ENCODE results near the gene SPHKAP. TPM values are rescaled to one million over a fixed set of nuclear protein-coding genes. Genes with fewer than 3 reads are reported as not detected.
"Not testable (repeated sequence)": the region's sequence is repeated elsewhere in the genome, so short reads cannot be mapped to it uniquely, and the experiment has no call there.

Gene SPHKAP
- total RNA-seq, 4 donors from 2014 or later, result 0.16 to 0.60 (median 0.27) TPM; not detected in 1

DNA sequence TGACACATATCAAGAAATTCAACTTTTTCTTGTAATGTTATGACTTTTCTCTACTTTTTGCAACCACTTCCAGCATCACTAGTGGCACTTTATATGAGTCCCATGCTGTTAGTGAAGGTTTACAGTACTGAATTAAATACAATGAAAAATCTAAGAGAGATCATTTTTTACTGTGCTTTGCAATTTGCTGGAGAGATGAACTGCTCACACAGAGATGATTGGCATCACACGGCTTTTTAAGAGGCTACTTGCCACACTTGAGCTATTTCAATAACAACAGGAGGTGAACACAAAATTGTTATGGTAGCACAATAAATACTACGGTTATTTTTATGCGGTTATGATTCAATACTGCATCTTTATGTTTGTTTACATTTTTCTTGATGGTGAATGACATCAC is 221.2 kb downstream of the SPHKAP start:
- H3K9me3 ChIP-seq, result no peaks in the 10 kb centered on the region
- DNase-seq, result no peak
- intact Hi-C loops (cut with DNase I; ENCODE audit: low total_unique reads) (no loop called here), in situ Hi-C loops (cut with MboI; ENCODE audit: low pct_ligation_motif_present in 1 of 4, low pct_unique_long_range_greater_than_20kb in 1 of 4, low sequenced_read_pairs in 3 of 4) (no loop called here)
- H3K4me1 ChIP-seq, result no peaks in the 10 kb centered on the region
- no peaks in the 10 kb centered on the region for H3K36me3 ChIP-seq
- H3K4me3 ChIP-seq, result no peak overlapping the region
- 61 to 65% methylated on average over 3 of the region's 3 CpGs for WGBS, 2 donors (ENCODE audit: low coverage in 1 of 2)
- H3K27ac ChIP-seq, result no peak overlapping the region
- no peaks in the 10 kb centered on the region for H3K27me3 ChIP-seq
- no peak for TF ChIP-seq POLR2AphosphoS5 (IDR thresholded peaks at IDR 0.05)
- TF ChIP-seq, protein P1, sequence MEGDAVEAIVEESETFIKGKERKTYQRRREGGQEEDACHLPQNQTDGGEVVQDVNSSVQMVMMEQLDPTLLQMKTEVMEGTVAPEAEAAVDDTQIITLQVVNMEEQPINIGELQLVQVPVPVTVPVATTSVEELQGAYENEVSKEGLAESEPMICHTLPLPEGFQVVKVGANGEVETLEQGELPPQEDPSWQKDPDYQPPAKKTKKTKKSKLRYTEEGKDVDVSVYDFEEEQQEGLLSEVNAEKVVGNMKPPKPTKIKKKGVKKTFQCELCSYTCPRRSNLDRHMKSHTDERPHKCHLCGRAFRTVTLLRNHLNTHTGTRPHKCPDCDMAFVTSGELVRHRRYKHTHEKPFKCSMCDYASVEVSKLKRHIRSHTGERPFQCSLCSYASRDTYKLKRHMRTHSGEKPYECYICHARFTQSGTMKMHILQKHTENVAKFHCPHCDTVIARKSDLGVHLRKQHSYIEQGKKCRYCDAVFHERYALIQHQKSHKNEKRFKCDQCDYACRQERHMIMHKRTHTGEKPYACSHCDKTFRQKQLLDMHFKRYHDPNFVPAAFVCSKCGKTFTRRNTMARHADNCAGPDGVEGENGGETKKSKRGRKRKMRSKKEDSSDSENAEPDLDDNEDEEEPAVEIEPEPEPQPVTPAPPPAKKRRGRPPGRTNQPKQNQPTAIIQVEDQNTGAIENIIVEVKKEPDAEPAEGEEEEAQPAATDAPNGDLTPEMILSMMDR (IDR thresholded peaks at IDR 0.05), result no peak
- TF ChIP-seq POLR2A (IDR thresholded peaks at IDR 0.05), result no peak
- no peak for TF ChIP-seq EP300 (IDR thresholded peaks at IDR 0.05; ENCODE audit: low read depth)

DNA sequence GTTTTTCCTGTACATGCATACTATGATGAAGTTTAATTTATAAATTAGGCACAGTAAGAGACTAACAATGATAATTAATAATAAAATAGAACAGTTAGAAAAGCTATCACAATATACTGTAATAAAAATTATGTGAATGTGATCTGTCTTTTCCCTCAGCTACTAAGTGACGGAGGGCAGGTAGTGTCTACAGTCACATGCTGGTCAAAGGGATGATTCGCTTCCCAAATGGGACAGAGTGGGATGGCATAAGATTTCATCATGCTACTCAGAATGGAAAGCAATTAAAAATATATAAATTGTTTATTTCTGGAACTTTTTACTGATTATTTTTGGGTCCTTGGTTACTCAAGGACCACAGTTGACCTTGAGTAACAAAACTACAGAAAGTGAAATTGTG is 238.5 kb downstream of the SPHKAP start:
- Histone ChIP-seq H3K4me3 (no peak overlapping the region), H3K27me3 (no peaks in the 10 kb centered on the region), H3K9me3 (no peaks in the 10 kb centered on the region), H3K27ac (no peak overlapping the region), H3K36me3 (no peaks in the 10 kb centered on the region), H3K4me1 (no peaks in the 10 kb centered on the region)
- TF ChIP-seq POLR2AphosphoS5 (IDR thresholded peaks at IDR 0.05), result no peak
- TF ChIP-seq EP300 (IDR thresholded peaks at IDR 0.05; ENCODE audit: low read depth), result no peak
- TF ChIP-seq, protein P1 (IDR thresholded peaks at IDR 0.05), result no peak
- TF ChIP-seq POLR2A (IDR thresholded peaks at IDR 0.05), result no peak
- WGBS, 2 donors (ENCODE audit: low coverage in 1 of 2), result 45 to 89% methylated on average over 2 of the region's 2 CpGs
- DNase-seq, result no peak
- intact Hi-C loops (cut with DNase I; ENCODE audit: low total_unique reads) (no loop called here), in situ Hi-C loops (cut with MboI; ENCODE audit: low pct_ligation_motif_present in 1 of 4, low pct_unique_long_range_greater_than_20kb in 1 of 4, low sequenced_read_pairs in 3 of 4) (no loop called here)

DNA sequence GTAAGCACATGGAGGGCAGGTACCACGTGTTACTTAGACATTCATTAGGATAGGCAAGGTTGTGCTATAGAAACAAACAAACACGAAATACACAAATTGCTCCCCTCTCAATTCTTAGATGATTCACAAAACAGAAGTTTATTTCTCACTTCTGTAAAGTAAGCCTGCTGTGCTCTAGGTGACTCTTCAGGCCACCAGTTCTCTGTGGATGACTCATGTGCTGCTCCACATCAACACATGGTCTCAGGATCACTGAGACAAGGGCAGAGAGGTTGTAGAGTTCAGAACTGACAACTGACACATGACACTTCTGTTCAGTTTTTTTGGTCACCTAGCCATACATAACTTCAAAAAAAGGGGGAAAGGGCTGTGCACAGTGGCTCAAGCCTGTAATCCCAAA is 239.5 kb downstream of the SPHKAP start:
- no peak for TF ChIP-seq EP300 (IDR thresholded peaks at IDR 0.05; ENCODE audit: low read depth)
- TF ChIP-seq, protein P1 (IDR thresholded peaks at IDR 0.05), result no peak
- no peak for TF ChIP-seq POLR2AphosphoS5 (IDR thresholded peaks at IDR 0.05)
- TF ChIP-seq POLR2A (IDR thresholded peaks at IDR 0.05), result no peak
- WGBS, 2 donors (ENCODE audit: low coverage in 1 of 2), result 77 to 85% methylated on average over 2 of the region's 2 CpGs
- intact Hi-C loops (cut with DNase I; ENCODE audit: low total_unique reads), result no loop called here

DNA sequence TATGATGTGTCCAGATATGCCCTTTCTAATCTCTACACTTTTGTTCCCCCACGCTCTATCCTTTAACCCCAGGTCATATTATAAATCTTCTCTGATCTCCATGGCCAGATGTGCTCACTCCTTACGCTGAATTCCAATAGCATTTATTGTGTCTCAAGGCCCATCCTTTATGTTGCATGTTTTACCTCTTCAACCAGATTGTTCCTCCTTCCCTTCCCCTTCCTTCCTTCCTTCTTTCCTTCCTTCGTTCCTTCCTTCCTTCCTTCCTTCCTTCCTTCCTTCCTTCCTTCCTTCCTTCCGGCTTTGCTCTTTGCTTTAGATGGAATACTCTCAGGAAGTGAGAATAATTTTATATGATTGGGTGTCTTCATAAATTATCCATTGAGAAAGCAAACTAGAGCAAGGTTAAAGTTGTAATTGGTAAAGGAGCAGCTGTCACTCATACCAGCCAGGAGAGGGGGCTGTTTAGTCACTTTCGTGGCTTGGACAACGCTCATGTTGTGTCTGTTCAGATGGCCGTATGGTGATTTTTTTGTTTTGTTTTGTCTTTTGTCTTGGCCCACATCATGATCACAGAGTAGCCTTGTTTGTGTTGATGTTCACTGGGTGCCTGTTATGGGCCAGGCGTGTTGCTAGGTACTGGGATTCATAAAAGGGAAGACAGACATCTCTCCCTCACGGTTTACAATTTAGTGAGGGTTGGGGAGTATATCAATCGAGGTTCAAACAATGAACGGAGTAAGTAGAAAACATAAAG is 242.0 kb downstream of the SPHKAP start:
- in situ Hi-C loops (cut with MboI; ENCODE audit: low pct_ligation_motif_present in 1 of 4, low pct_unique_long_range_greater_than_20kb in 1 of 4, low sequenced_read_pairs in 3 of 4), result no loop called here

More for the DNA sequence above, 239.5 kb downstream of the SPHKAP start:
- in situ Hi-C loops (cut with MboI; ENCODE audit: low pct_ligation_motif_present in 1 of 4, low pct_unique_long_range_greater_than_20kb in 1 of 4, low sequenced_read_pairs in 3 of 4), result no loop called here
- Histone ChIP-seq H3K27me3 (no peaks in the 10 kb centered on the region), H3K4me1 (no peaks in the 10 kb centered on the region), H3K4me3 (no peak overlapping the region), H3K36me3 (no peaks in the 10 kb centered on the region), H3K9me3 (no peaks in the 10 kb centered on the region), H3K27ac (no peak overlapping the region)
- no peak for DNase-seq

DNA sequence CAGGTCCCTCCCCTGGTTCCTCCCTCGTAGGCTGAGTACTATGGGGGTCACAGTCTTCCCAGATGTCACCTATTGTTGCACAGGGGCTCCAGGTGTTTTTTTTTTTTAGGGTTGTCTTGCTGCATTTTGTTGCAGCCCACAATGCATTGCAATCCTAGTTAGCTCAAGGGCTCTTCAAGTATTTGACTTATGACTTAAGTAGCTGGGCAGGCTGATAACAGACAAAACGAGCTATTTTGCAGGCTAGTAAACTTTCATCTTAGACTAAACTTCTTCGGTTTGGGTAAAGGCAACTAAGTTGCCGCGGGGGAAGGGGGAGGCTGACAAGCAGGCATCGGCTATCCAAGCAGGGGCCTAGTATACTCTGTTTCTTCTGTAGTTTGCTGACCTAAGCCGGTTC is 245.2 kb downstream of the SPHKAP start:
- DNase-seq; H3K4me1 ChIP-seq; in situ Hi-C loops (cut with MboI; ENCODE audit: low pct_ligation_motif_present in 1 of 4, low pct_unique_long_range_greater_than_20kb in 1 of 4, low sequenced_read_pairs in 3 of 4); H3K36me3 ChIP-seq; H3K9me3 ChIP-seq; H3K27me3 ChIP-seq; intact Hi-C loops (cut with DNase I; ENCODE audit: low total_unique reads); H3K4me3 ChIP-seq; H3K27ac ChIP-seq: not testable (repeated sequence)
- WGBS, 2 donors (ENCODE audit: low coverage in 1 of 2), result 75 to 77% methylated on average over 4 to 7 of the region's 7 CpGs

More for the DNA sequence above, 242.0 kb downstream of the SPHKAP start:
- no peak overlapping the region for H3K27ac ChIP-seq
- no peaks in the 10 kb centered on the region for H3K9me3 ChIP-seq
- DNase-seq, result no peak
- TF ChIP-seq POLR2AphosphoS5 (IDR thresholded peaks at IDR 0.05), result no peak
- TF ChIP-seq, protein P1 (IDR thresholded peaks at IDR 0.05), result peak; percentile 11 to 45 (median 27)
- H3K36me3 ChIP-seq, result no peaks in the 10 kb centered on the region
- no peak overlapping the region for H3K4me3 ChIP-seq
- intact Hi-C loops (cut with DNase I; ENCODE audit: low total_unique reads), result no loop called here
- WGBS, 2 donors (ENCODE audit: low coverage in 1 of 2), result 31 to 45% methylated on average over 8 to 11 of the region's 11 CpGs
- no peaks in the 10 kb centered on the region for H3K4me1 ChIP-seq
- H3K27me3 ChIP-seq, result no peaks in the 10 kb centered on the region

Measured in transverse colon (tissue), 4 donors.